Medulla oblongata (tissue), 1 donor: ENCODE measurements around the gene TMEM170B.

Experiments
- DNase-seq: peaks from one replicate; pipeline ENCODE4 v3.0.0-alpha.2; 2015; ENCODE audit errors: extremely low spot score

The TMEM170B gene

GRCh38 chr6:11537229-11538051 is at the start of gene TMEM170B:
Gene TMEM170B, plus strand, starts transcription at chr6:11537749. Its CDS starts 529 bp downstream, at chr6:11538278.
- peak; percentile 98 for DNase-seq

- DNase-seq: no peak
Measured at GRCh38 chr6:11490996-11491395, 46.6 kb upstream of the TMEM170B start.

GRCh38 chr6:11491596-11492463 is 45.7 kb upstream of the TMEM170B start:
- DNase-seq: no peak

- DNase-seq: no peak
Measured at GRCh38 chr6:11492464-11493290, 44.9 kb upstream of the TMEM170B start.

GRCh38 chr6:11493974-11494373 is 43.6 kb upstream of the TMEM170B start:
- DNase-seq: no peak

- DNase-seq: no peak
Measured at GRCh38 chr6:11494786-11495564, 42.6 kb upstream of the TMEM170B start.

GRCh38 chr6:11495565-11496145 is 41.9 kb upstream of the TMEM170B start:
- no peak for DNase-seq

GRCh38 chr6:11496152-11497060 is 41.1 kb upstream of the TMEM170B start:
- peak; percentile 94 for DNase-seq

GRCh38 chr6:11497107-11497506 is 40.4 kb upstream of the TMEM170B start:
- no peak for DNase-seq

GRCh38 chr6:11497881-11498280 is 39.7 kb upstream of the TMEM170B start:
- DNase-seq: peak; percentile 44

- DNase-seq: no peak
Measured at GRCh38 chr6:11500008-11500407, 37.5 kb upstream of the TMEM170B start.

- no peak for DNase-seq
Measured at GRCh38 chr6:11509471-11509870, 28.1 kb upstream of the TMEM170B start.

- DNase-seq: no peak
Measured at GRCh38 chr6:11514672-11515071, 22.9 kb upstream of the TMEM170B start.

- DNase-seq: no peak
Measured at GRCh38 chr6:11515763-11516162, 21.8 kb upstream of the TMEM170B start.

- no peak for DNase-seq
Measured at GRCh38 chr6:11522812-11523605, 14.5 kb upstream of the TMEM170B start.

- peak; percentile 79 for DNase-seq
Measured at GRCh38 chr6:11525468-11526155, 11.9 kb upstream of the TMEM170B start.

- no peak for DNase-seq
Measured at GRCh38 chr6:11526156-11526505, 11.4 kb upstream of the TMEM170B start.

- no peak for DNase-seq
Measured at GRCh38 chr6:11527274-11527870, 10.2 kb upstream of the TMEM170B start.
